ENCODE measurements around the gene ZNF24. TPM values are rescaled to one million over a fixed set of nuclear protein-coding genes. Genes with fewer than 3 reads are reported as not detected.

The ZNF24 gene
- total RNA-seq, 1 experiment from 2014 or later = 54.7 TPM

DNA sequence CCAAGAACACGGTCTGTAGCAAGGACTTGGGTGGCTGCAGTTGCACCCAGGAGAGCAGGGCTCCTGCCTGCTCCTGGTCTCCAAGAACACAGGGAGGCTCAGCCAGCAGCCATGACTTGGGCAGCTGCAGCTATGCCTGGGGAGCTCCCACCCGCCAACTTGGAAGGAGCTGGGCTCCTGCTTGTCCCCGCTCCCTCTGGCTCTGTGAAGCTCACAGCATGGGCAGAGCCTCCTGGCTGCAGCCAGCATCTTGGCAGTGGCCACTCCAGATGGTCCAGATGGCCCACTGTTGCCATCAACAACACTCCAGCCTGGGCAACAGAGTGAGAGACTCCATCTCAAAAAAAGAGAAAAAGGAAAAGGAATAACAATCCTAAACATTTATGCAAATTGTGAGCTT, 59.4 kb downstream of the ZNF24 start:
- Histone ChIP-seq H3K9ac (ENCODE audit: low read length) (no peak overlapping the region), H3K79me2 (ENCODE audit: insufficient read depth, low read length) (peaks cover 7% of the 10 kb centered on the region), H3K4me1 (ENCODE audit: control insufficient read depth in 1 of 2, insufficient read depth in 2 of 2, low read length in 2 of 2) (peaks cover 0 to 11% of the 10 kb centered on the region in 2 experiments; a peak in 2 of 4 replicates), H3K36me3 (ENCODE audit: control insufficient read depth in 1 of 2, insufficient read depth in 2 of 2, low read length in 2 of 2) (no peaks in the 10 kb centered on the region; a peak in 1 of 4 replicates), H3K9me3 (ENCODE audit: control insufficient read depth in 1 of 2, insufficient read depth in 1 of 2, low read depth in 1 of 2, low read length in 2 of 2) (peaks cover 12 to 27% of the 10 kb centered on the region in 2 experiments; a peak in 3 of 4 replicates), H4K20me1 (ENCODE audit: insufficient read depth) (no peaks in the 10 kb centered on the region), H3K9me2 (ENCODE audit: insufficient read depth) (no peaks in the 10 kb centered on the region), H3K4me2 (ENCODE audit: low read length) (no peak overlapping the region), H3K27me3 (ENCODE audit: insufficient read depth, low read length) (no peaks in the 10 kb centered on the region), H2AFZ (ENCODE audit: low read depth, low read length, poor library complexity, severe bottlenecking) (no peak overlapping the region), H3K4me3 (replicated peaks in 1 of 2; ENCODE audit: low read depth in 1 of 2, low read length in 2 of 2) (no peak overlapping the region), H3K27ac (ENCODE audit: low read depth, low read length) (no peak overlapping the region)
- no peak for TF ChIP-seq CBX3 (IDR thresholded peaks at IDR 0.05; ENCODE audit: low read depth)
- TF ChIP-seq YY1 (IDR thresholded peaks at IDR 0.05; ENCODE audit: extremely low read depth, insufficient replicate concordance, low read depth, low read length) = no peak
- no peak for TF ChIP-seq TCF7L2 (IDR thresholded peaks at IDR 0.05; ENCODE audit: borderline replicate concordance, extremely low read depth, insufficient read depth, insufficient read length)
- no peak for TF ChIP-seq CEBPB (IDR thresholded peaks at IDR 0.05; ENCODE audit: low read depth)
- no peak for TF ChIP-seq EZH2 (IDR thresholded peaks at IDR 0.05)
- TF ChIP-seq POLR2A (IDR thresholded peaks at IDR 0.05; ENCODE audit: borderline replicate concordance, extremely low read depth, insufficient read depth, insufficient read length) = no peak
- no peak for TF ChIP-seq ATF3 (IDR thresholded peaks at IDR 0.05)
- TF ChIP-seq ELF1 (IDR thresholded peaks at IDR 0.05; ENCODE audit: borderline replicate concordance, low read depth) = no peak
- TF ChIP-seq SRF (IDR thresholded peaks at IDR 0.05; ENCODE audit: low read depth) = no peak
- TF ChIP-seq FOSL1 (IDR thresholded peaks at IDR 0.05; ENCODE audit: low read depth) = no peak
- TF ChIP-seq EZH2phosphoT487 (IDR thresholded peaks at IDR 0.05; ENCODE audit: borderline replicate concordance) = no peak
- no peak for TF ChIP-seq ZBTB33 (IDR thresholded peaks at IDR 0.05; ENCODE audit: extremely low read depth, insufficient replicate concordance, low read length)
- no peak for TF ChIP-seq ZFX (IDR thresholded peaks at IDR 0.05)
- TF ChIP-seq RAD21 (IDR thresholded peaks at IDR 0.05; ENCODE audit: low read depth) = no peak
- TF ChIP-seq ZNF274 (IDR thresholded peaks at IDR 0.05; ENCODE audit: low read depth, low read length) = no peak
- no peak for ATAC-seq
- POLR2A ChIA-PET = no interaction called here
- BruUV-seq (replicated peaks) = no TSS peak
- CTCF ChIA-PET = no interaction called here
- intact Hi-C loops (cut with micrococcal nuclease) = no loop called here
- no peak for DNase-seq (ENCODE audit: low read depth, low spot score)
- RAD21 ChIA-PET (ENCODE audit: low non-redundant PET in 1 of 2, low total read pairs in 2 of 2, uncharacterized antibody in 2 of 2, unreplicated experiment in 2 of 2) = no interaction called here

All from HCT116 (cell line).